Measurements from ENCODE around the gene DZANK1.

DZANK1 gene

GRCh38 chr20:18513208-18513607, 46.4 kb upstream of the DZANK1 start:
- Histone ChIP-seq H4K20me1 (ENCODE audit: low read depth, low read length) (no peaks in the 10 kb centered on the region), H3K4me2 (ENCODE audit: low read depth, low read length, poor library complexity, severe bottlenecking) (no peak overlapping the region), H3K27ac (ENCODE audit: low read depth, low read length) (no peak overlapping the region), H3K4me3 (ENCODE audit: insufficient read depth, low read length, poor library complexity, severe bottlenecking) (no peak overlapping the region), H3K36me3 (ENCODE audit: low read length) (peaks cover 41% of the 10 kb centered on the region; the same call in 1 of the 2 replicates), H2AFZ (ENCODE audit: low read depth, low read length, severe bottlenecking) (no peak overlapping the region), H3K79me2 (ENCODE audit: insufficient read depth, low read length) (peaks cover 16% of the 10 kb centered on the region), H3K9me3 (ENCODE audit: insufficient read depth, low read length) (no peaks in the 10 kb centered on the region), H3F3A (ENCODE audit: insufficient read depth) (peaks cover 14% of the 10 kb centered on the region; the same call in 1 of the 2 replicates), H3K27me3 (ENCODE audit: low read length) (no peaks in the 10 kb centered on the region), H3K9ac (ENCODE audit: low read length) (no peak overlapping the region), H3K9me2 (replicated peaks; ENCODE audit: insufficient read depth, low read length) (no peaks in the 10 kb centered on the region)
- TF ChIP-seq EZH2phosphoT487 (conservative IDR thresholded peaks at IDR 0.05; ENCODE audit: low read length): no peak
- TF ChIP-seq CTCF (IDR thresholded peaks at IDR 0.05; ENCODE audit: insufficient read depth, low read length, poor library complexity, severe bottlenecking): no peak

GRCh38 chr20:18511571-18511970, 44.7 kb upstream of the DZANK1 start:
- Histone ChIP-seq H3K36me3 (ENCODE audit: low read length) (peaks cover 41% of the 10 kb centered on the region; the same call in 1 of the 2 replicates), H2AFZ (ENCODE audit: low read depth, low read length, severe bottlenecking) (no peak overlapping the region), H4K20me1 (ENCODE audit: low read depth, low read length) (no peaks in the 10 kb centered on the region), H3K9ac (ENCODE audit: low read length) (no peak overlapping the region), H3K9me3 (ENCODE audit: insufficient read depth, low read length) (no peaks in the 10 kb centered on the region), H3K4me2 (ENCODE audit: low read depth, low read length, poor library complexity, severe bottlenecking) (no peak overlapping the region), H3K79me2 (ENCODE audit: insufficient read depth, low read length) (peaks cover 20% of the 10 kb centered on the region), H3K4me3 (ENCODE audit: insufficient read depth, low read length, poor library complexity, severe bottlenecking) (no peak overlapping the region), H3K27ac (ENCODE audit: low read depth, low read length) (no peak overlapping the region), H3K9me2 (replicated peaks; ENCODE audit: insufficient read depth, low read length) (no peaks in the 10 kb centered on the region), H3K27me3 (ENCODE audit: low read length) (no peaks in the 10 kb centered on the region), H3F3A (ENCODE audit: insufficient read depth) (peaks cover 14% of the 10 kb centered on the region; the same call in 1 of the 2 replicates)
- no peak for TF ChIP-seq EZH2phosphoT487 (conservative IDR thresholded peaks at IDR 0.05; ENCODE audit: low read length)
- TF ChIP-seq CTCF (IDR thresholded peaks at IDR 0.05; ENCODE audit: insufficient read depth, low read length, poor library complexity, severe bottlenecking): no peak

GRCh38 chr20:18507218-18508191, 40.7 kb upstream of the DZANK1 start, which contains the start of gene SEC23B:
SEC23B (plus strand) TSS chr20:18507940; CDS start chr20:18510836, 2,896 bp downstream.
- peak within 1 kb of the TSS; percentile 96 for H3K27ac ChIP-seq (ENCODE audit: low read depth, low read length)

More at GRCh38 chr20:18507218-18508191, 40.7 kb upstream of the DZANK1 start, which contains the start of gene SEC23B:
- Histone ChIP-seq H3K9me2 (replicated peaks; ENCODE audit: insufficient read depth, low read length) (no peaks in the 10 kb centered on the region), H3K79me2 (ENCODE audit: insufficient read depth, low read length) (peaks cover 15% of the 10 kb centered on the region), H3K4me3 (ENCODE audit: insufficient read depth, low read length, poor library complexity, severe bottlenecking) (peak within 1 kb of the TSS; percentile 80), H4K20me1 (ENCODE audit: low read depth, low read length) (no peaks in the 10 kb centered on the region), H3K9ac (ENCODE audit: low read length) (peak within 1 kb of the TSS; percentile 82), H3K9me3 (ENCODE audit: insufficient read depth, low read length) (no peaks in the 10 kb centered on the region), H3F3A (ENCODE audit: insufficient read depth) (peaks cover 14% of the 10 kb centered on the region; the same call in 1 of the 2 replicates), H3K27me3 (ENCODE audit: low read length) (no peaks in the 10 kb centered on the region), H3K4me2 (ENCODE audit: low read depth, low read length, poor library complexity, severe bottlenecking) (peak within 1 kb of the TSS; percentile 99), H3K36me3 (ENCODE audit: low read length) (peaks cover 23% of the 10 kb centered on the region; the same call in 1 of the 2 replicates), H2AFZ (ENCODE audit: low read depth, low read length, severe bottlenecking) (peak within 1 kb of the TSS; percentile 80)
- TF ChIP-seq EZH2phosphoT487 (conservative IDR thresholded peaks at IDR 0.05; ENCODE audit: low read length) (no peak), CTCF (IDR thresholded peaks at IDR 0.05; ENCODE audit: insufficient read depth, low read length, poor library complexity, severe bottlenecking) (no peak)
